Mesothelial cell of epicardium (in vitro differentiated cells): ENCODE results near the gene CACNA1E. TPM values are rescaled to one million over a fixed set of nuclear protein-coding genes. Genes with fewer than 3 reads are reported as not detected.

Source experiments
- DNase-seq, 2 experiments: peaks; one replicate each; pipeline ENCODE4 v3.0.0; 2021; ENCODE audit warnings: low spot score in 2 of 2; ENCODE audit not compliant: unreplicated experiment in 2 of 2
- H3K27ac Mint-ChIP-seq: 2 replicates; pipeline ENCODE4 v1.8.0; 2021; ENCODE audit warnings: mixed read lengths
- H3K27me3 Mint-ChIP-seq: 2 replicates; pipeline ENCODE4 v1.8.0; 2021; ENCODE audit warnings: low read depth, mixed read lengths
- H3K36me3 Mint-ChIP-seq: 2 replicates; pipeline ENCODE4 v1.8.0; 2021; ENCODE audit warnings: mixed read lengths
- H3K4me1 Mint-ChIP-seq: 2 replicates; pipeline ENCODE4 v1.8.0; 2021; ENCODE audit warnings: mixed read lengths
- H3K4me3 Mint-ChIP-seq: 2 replicates; pipeline ENCODE4 v1.8.0; 2021; ENCODE audit warnings: mild to moderate bottlenecking, moderate library complexity, mixed read lengths
- H3K9me3 Mint-ChIP-seq: 2 replicates; pipeline ENCODE4 v1.8.0; 2021; ENCODE audit warnings: mixed read lengths
- CTCF ChIP-seq: fragments of 200-600 bp; sonication (generic); IDR thresholded peaks from one replicate; pipeline ENCODE4 v1.5.0; 2021; ENCODE audit warnings: antibody characterized with exemption; ENCODE audit not compliant: unreplicated experiment
- total RNA-seq: library from RNA; stranded (reverse); gene quantifications from 3 replicates; pipeline ENCODE4 v1.2.1, GENCODE V29; 2021

Gene CACNA1E
- total RNA-seq, 1 donor from 2014 or later: 0.60 TPM

GRCh38 chr1:181453541-181454201 lies 29.6 kb upstream of the CACNA1E start:
- H3K27me3 Mint-ChIP-seq: peaks cover 29% of the 10 kb centered on the region
- H3K27ac Mint-ChIP-seq: no peak overlapping the region
- H3K4me3 Mint-ChIP-seq: no peak overlapping the region
- no peak for TF ChIP-seq CTCF
- no peaks in the 10 kb centered on the region for H3K4me1 Mint-ChIP-seq
- H3K36me3 Mint-ChIP-seq: no peaks in the 10 kb centered on the region
- peaks cover 6% of the 10 kb centered on the region for H3K9me3 Mint-ChIP-seq
- DNase-seq: no peak

- H3K4me1 Mint-ChIP-seq: no peaks in the 10 kb centered on the region
- no peak for DNase-seq
- H3K4me3 Mint-ChIP-seq: no peak overlapping the region
- H3K27ac Mint-ChIP-seq: no peak overlapping the region
- no peaks in the 10 kb centered on the region for H3K36me3 Mint-ChIP-seq
- peaks cover 6% of the 10 kb centered on the region for H3K9me3 Mint-ChIP-seq
- no peak for TF ChIP-seq CTCF
- peaks cover 41% of the 10 kb centered on the region for H3K27me3 Mint-ChIP-seq
Observed at GRCh38 chr1:181456551-181456950, 26.8 kb upstream of the CACNA1E start.

- no peak overlapping the region for H3K4me3 Mint-ChIP-seq
- no peak overlapping the region for H3K27ac Mint-ChIP-seq
- no peaks in the 10 kb centered on the region for H3K4me1 Mint-ChIP-seq
- H3K36me3 Mint-ChIP-seq: no peaks in the 10 kb centered on the region
- no peak for DNase-seq
- no peak for TF ChIP-seq CTCF
- peaks cover 43% of the 10 kb centered on the region for H3K27me3 Mint-ChIP-seq
- peaks cover 6% of the 10 kb centered on the region for H3K9me3 Mint-ChIP-seq
Observed at GRCh38 chr1:181458419-181458818, 24.9 kb upstream of the CACNA1E start.

GRCh38 chr1:181459067-181459466 lies 24.2 kb upstream of the CACNA1E start:
- H3K36me3 Mint-ChIP-seq: no peaks in the 10 kb centered on the region
- no peak for DNase-seq
- H3K9me3 Mint-ChIP-seq: peaks cover 6% of the 10 kb centered on the region
- H3K4me1 Mint-ChIP-seq: no peaks in the 10 kb centered on the region
- H3K27me3 Mint-ChIP-seq: peaks cover 48% of the 10 kb centered on the region
- TF ChIP-seq CTCF: no peak
- H3K4me3 Mint-ChIP-seq: no peak overlapping the region
- H3K27ac Mint-ChIP-seq: no peak overlapping the region

GRCh38 chr1:181469829-181470228 lies 13.5 kb upstream of the CACNA1E start:
- TF ChIP-seq CTCF: no peak
- H3K36me3 Mint-ChIP-seq: no peaks in the 10 kb centered on the region
- no peak for DNase-seq
- peaks cover 20% of the 10 kb centered on the region for H3K27me3 Mint-ChIP-seq
- peak overlapping the region; percentile 71 for H3K27ac Mint-ChIP-seq
- H3K4me3 Mint-ChIP-seq: no peak overlapping the region
- H3K9me3 Mint-ChIP-seq: peaks cover 2% of the 10 kb centered on the region
- peaks cover 10% of the 10 kb centered on the region for H3K4me1 Mint-ChIP-seq
